Duodenal mucosa (tissue), 2 donors: Measurements from ENCODE around the gene SMARCE1.
A peak's percentile ranks its signal among the peaks of the same experiment; 100 is the strongest.

Experiments
- H3K27ac ChIP-seq: one replicate; pipeline ENCODE4 v1.7.0; 2013; ENCODE audit warnings: low read depth, low read length
- H3K27me3 ChIP-seq, 2 donors: one replicate each; pipeline ENCODE4 v1.7.0; 2013; ENCODE audit warnings: low read length in 2 of 2, control low read depth in 1 of 2; ENCODE audit not compliant: insufficient read depth in 2 of 2, control insufficient read depth in 1 of 2
- H3K36me3 ChIP-seq, 2 donors: one replicate each; pipeline ENCODE4 v1.7.0; 2013; ENCODE audit warnings: low read length in 2 of 2, control low read depth in 1 of 2; ENCODE audit not compliant: insufficient read depth in 2 of 2, control insufficient read depth in 1 of 2
- H3K4me1 ChIP-seq, 2 donors: one replicate each; pipeline ENCODE4 v1.7.0; 2013; ENCODE audit warnings: low read length in 2 of 2, control low read depth in 1 of 2; ENCODE audit not compliant: insufficient read depth in 2 of 2, control insufficient read depth in 1 of 2
- H3K4me3 ChIP-seq, 2 donors: one replicate each; pipeline ENCODE4 v1.7.0; 2013; ENCODE audit warnings: low read length in 2 of 2, low read depth in 1 of 2
- H3K9ac ChIP-seq, 2 donors: one replicate each; pipeline ENCODE4 v1.7.0; 2013; ENCODE audit warnings: low read length in 2 of 2, low read depth in 1 of 2
- H3K9me3 ChIP-seq, 2 donors: one replicate each; pipeline ENCODE4 v1.7.0; 2013; ENCODE audit warnings: low read length in 2 of 2, control low read depth in 1 of 2; ENCODE audit not compliant: control insufficient read depth in 1 of 2

Gene SMARCE1

DNA sequence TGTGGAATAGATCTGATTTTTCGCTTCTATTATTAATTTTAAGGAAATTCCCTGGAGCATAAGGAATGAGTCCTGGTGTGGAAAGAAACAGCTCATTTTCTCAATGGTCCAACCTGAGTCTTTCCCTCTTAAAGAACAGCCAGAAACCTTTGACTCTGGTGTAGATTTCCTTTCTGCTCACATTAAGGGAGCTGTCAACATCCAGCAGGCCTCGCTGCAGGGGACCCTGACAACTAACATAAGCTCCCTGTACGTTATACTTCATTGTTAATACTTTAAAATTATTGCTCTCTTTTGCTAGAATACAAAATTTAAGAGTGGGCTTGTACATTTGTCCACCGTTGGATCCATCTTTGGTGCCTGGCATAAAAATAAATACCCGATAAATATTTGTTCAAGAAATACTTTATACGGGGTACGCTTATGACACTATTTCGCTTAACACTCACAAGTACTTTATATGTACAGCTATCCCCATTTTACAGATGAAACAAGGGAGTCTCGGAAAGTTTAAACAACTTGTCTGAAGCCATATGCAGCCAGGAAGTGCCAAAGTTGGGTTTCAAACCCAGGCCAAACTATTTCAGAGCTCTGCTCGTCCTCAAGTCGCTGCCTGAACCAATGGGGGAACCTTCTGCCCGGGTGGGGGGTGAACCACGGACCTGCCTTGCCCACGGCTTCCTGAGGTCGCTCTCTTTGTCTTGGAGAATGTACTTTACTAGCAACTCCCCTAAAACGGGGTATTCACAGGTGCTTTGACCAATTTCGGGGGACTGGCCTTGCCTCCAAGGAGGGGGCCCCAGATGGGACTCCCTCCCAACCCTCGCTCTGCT is 611 bp downstream of the SMARCE1 start:
- Histone ChIP-seq H3K27me3 (no peaks in the 10 kb centered on the region), H3K4me1 (peaks cover 23% of the 10 kb centered on the region in 2 donors), H3K36me3 (peaks cover 7 to 19% of the 10 kb centered on the region in 2 donors), H3K4me3 (peak overlapping the region; percentile 94 to 99), H3K9me3 (no peaks in the 10 kb centered on the region), H3K9ac (peak overlapping the region; percentile 98 to 99), H3K27ac (peak overlapping the region; percentile 99)

DNA sequence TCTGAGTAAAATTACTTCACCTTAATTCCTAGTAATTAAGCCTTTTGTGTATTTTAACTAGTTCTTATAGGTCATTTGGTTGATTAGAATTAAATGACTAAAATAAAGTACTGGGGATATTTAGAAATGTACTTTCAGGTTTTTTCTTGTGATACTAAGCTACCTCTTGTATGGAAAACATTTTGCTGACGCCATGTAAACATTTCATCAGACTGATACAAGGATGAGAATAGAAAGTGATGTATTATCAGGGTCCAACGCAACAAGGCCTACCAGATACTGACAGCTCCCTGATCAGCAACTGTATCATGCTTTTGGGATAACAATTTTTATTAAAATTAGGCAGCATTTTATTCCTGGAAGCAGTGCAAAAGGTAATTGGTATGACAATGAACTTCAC is 1.7 kb downstream of the SMARCE1 start:
- H3K4me3 ChIP-seq, result no peak overlapping the region
- H3K36me3 ChIP-seq, result peaks cover 18 to 29% of the 10 kb centered on the region in 2 donors
- H3K27me3 ChIP-seq, result no peaks in the 10 kb centered on the region
- peak overlapping the region in 1 of 2 donors; percentile 99 for H3K9ac ChIP-seq
- H3K9me3 ChIP-seq, result no peaks in the 10 kb centered on the region
- H3K4me1 ChIP-seq, result peaks cover 23% of the 10 kb centered on the region in 2 donors
- no peak overlapping the region for H3K27ac ChIP-seq

DNA sequence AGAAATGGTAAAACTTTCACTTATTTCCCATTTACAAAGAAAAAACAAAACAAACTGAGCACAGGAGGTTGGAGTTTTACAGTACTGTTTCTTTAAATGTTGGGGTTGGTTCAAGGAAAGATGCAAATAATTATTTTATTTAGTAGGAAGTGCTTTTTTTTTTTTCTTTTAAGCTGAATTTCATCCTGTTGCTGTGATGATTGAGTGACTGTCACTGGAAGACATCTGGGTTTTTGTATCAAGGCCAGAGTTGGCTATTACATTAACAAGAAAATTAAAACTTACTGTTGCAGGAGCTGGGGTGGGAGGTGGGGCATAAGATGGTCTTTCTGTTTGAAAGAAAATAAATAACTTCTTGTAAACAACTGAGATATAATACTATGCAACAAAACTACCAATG is 2.3 kb downstream of the SMARCE1 start:
- Histone ChIP-seq H3K27me3 (no peaks in the 10 kb centered on the region), H3K36me3 (peaks cover 24 to 36% of the 10 kb centered on the region in 2 donors), H3K9me3 (no peaks in the 10 kb centered on the region), H3K9ac (peak overlapping the region in 1 of 2 donors; percentile 4), H3K27ac (no peak overlapping the region), H3K4me3 (no peak overlapping the region), H3K4me1 (peaks cover 23% of the 10 kb centered on the region in 2 donors)

DNA sequence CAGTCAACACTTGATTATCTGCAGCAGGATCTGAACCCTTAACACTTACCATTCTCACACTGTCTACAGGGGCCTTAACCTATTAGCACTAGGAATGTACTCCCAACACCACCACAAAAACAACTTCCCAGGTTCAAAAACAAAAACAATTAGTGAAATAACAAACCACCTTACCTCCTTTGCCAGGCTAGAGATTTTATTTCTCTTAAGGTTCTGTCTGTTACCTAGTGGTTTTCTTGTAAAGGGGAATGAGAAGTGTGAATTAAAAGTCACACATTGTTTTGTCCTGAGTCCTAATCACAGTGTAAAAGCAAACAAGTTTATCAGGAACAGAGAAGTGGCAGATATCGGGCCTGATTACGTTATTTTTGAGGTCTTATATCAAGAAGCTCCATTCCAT is 9.7 kb downstream of the SMARCE1 start:
- Histone ChIP-seq H3K27ac (no peak overlapping the region), H3K9me3 (no peaks in the 10 kb centered on the region), H3K27me3 (no peaks in the 10 kb centered on the region), H3K4me3 (no peak overlapping the region), H3K9ac (no peak overlapping the region), H3K36me3 (peaks cover 50 to 89% of the 10 kb centered on the region in 2 donors), H3K4me1 (no peaks in the 10 kb centered on the region)

DNA sequence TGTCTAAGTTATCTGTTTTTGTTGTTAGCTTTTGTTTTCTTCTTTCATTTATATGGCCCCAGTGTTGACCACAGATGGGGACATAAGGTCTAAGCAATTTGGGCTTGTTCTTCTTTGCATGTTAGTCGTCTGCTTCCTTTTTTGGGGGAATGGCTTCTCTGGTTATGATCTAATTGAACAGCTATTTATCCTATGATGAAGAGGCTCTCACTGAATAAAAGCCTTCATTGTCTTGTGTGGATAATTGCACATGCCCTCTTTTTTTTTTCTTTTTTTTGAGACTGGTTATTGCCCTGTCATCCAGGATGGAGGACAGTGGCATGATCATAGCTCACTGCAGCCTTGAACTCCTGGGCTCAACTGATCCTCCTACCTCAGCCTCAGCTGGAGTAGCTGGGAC is 13.7 kb downstream of the SMARCE1 start:
- Histone ChIP-seq H3K36me3 (peaks cover 48 to 93% of the 10 kb centered on the region in 2 donors), H3K27me3 (no peaks in the 10 kb centered on the region), H3K4me3 (no peak overlapping the region)

DNA sequence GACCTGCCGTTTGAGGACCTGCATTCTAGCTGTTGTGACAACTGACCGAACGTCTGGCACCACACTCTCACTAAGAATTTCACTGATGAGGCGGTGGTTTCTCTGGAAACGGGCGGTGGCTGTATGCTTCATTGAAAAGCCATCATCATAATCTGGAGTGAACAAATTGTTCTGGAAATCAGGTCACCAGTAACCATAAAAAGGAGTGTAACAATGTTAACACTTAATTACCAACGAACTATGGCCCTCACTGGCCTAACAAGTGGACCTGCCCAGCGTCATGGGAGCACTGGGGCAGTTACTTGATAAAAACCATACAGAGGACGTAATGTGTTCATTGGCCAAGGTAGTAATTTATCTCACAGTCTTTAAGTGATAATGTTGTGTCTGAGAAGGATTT is 15.4 kb downstream of the SMARCE1 start:
- H3K36me3 ChIP-seq, result peaks cover 53 to 97% of the 10 kb centered on the region in 2 donors
- no peaks in the 10 kb centered on the region for H3K27me3 ChIP-seq
- no peak overlapping the region for H3K9ac ChIP-seq
- no peaks in the 10 kb centered on the region for H3K4me1 ChIP-seq
- H3K27ac ChIP-seq, result no peak overlapping the region
- no peak overlapping the region for H3K4me3 ChIP-seq
- no peaks in the 10 kb centered on the region for H3K9me3 ChIP-seq

More for the DNA sequence above, 13.7 kb downstream of the SMARCE1 start:
- no peaks in the 10 kb centered on the region for H3K4me1 ChIP-seq
- no peaks in the 10 kb centered on the region for H3K9me3 ChIP-seq
- no peak overlapping the region for H3K9ac ChIP-seq
- H3K27ac ChIP-seq, result no peak overlapping the region

DNA sequence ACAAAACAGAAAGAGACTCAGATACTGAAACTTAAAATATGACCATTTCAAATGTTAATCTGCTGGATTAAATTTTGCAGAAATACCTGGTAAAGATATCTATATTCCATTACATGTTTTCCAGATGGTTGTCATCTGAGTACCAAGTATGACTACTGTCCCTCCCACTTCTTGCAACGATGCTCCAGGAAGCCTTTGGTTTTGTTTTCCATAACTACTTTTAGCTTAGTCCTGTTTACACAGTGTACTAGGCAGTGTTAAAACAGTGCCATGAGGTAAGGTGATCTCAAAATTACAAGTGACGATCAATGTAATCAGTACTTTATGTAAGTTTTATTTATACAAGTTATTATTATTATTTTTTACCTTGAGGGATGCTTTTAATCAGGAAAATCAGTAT is 17.8 kb downstream of the SMARCE1 start:
- H3K4me1 ChIP-seq, result no peaks in the 10 kb centered on the region
- H3K27ac ChIP-seq, result no peak overlapping the region
- H3K4me3 ChIP-seq, result no peak overlapping the region
- H3K36me3 ChIP-seq, result peaks cover 31 to 76% of the 10 kb centered on the region in 2 donors
- H3K27me3 ChIP-seq, result no peaks in the 10 kb centered on the region
- H3K9me3 ChIP-seq, result no peaks in the 10 kb centered on the region
- no peak overlapping the region for H3K9ac ChIP-seq

DNA sequence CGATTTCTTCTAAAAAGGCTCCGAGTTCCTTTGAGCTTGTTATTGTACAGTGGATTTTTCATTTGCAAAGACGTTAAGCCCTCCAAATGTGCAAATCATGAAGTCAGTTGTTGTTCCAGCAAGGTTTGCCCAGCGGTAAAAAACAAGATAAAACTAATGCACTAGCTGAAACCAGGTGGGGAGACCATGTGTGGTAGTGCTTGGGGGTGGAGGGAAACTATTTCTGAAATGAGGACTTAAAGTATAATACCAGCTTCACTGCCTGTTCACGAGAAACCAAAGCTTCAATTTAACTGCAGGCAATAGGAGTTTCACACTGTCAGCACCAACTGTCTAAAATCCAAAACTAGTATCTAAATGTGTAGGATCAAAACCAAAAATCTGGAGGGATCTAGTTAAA is 22.3 kb downstream of the SMARCE1 start:
- Histone ChIP-seq H3K36me3 (peaks cover 18 to 33% of the 10 kb centered on the region in 2 donors), H3K4me3 (no peak overlapping the region), H3K4me1 (no peaks in the 10 kb centered on the region), H3K9ac (no peak overlapping the region), H3K27me3 (peaks cover 0 to 7% of the 10 kb centered on the region in 2 donors), H3K9me3 (no peaks in the 10 kb centered on the region), H3K27ac (no peak overlapping the region)

DNA sequence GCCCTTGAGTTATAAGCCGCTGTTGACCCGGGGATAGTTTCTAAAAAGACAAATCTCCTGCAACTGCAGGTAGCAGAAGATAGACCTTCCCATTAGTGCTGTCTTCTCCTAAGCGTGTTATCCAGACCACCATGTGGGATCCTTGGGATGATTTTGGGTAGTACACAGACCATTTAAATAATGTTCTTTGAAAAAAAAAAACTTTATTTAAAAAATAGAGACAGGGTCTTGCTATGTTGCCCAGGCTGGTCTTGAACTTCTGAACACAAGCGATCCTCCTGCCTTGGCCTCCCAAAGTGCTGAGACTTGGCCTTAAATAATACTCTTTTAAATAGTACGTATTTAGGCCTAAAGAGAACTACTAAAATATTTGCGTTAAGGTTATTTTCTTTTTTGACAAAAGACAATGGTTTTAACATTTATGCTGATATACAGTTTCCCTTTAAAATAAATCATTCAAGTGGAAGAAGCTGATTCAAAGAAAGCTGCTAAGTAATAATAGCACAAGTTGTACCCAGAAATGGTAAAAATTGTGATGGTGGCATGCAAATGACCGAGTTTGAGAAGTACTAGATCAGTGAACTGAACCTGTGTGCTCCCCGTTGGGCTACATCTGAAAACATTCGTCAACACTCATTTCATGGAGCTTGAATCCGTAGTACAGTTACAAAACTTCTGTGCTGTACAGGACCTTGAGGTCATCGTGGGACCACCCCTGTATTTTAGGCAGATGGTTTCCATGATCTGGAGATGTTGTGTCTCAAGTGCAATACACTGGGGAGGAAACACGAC is 24.0 kb downstream of the SMARCE1 start:
- H3K36me3 ChIP-seq, result peaks cover 5 to 16% of the 10 kb centered on the region in 2 donors
- H3K4me1 ChIP-seq, result peaks cover 7 to 8% of the 10 kb centered on the region in 2 donors
- H3K27ac ChIP-seq, result no peak overlapping the region
- H3K9me3 ChIP-seq, result no peaks in the 10 kb centered on the region
- peaks cover 0 to 7% of the 10 kb centered on the region in 2 donors for H3K27me3 ChIP-seq
- H3K9ac ChIP-seq, result no peak overlapping the region
- no peak overlapping the region for H3K4me3 ChIP-seq

DNA sequence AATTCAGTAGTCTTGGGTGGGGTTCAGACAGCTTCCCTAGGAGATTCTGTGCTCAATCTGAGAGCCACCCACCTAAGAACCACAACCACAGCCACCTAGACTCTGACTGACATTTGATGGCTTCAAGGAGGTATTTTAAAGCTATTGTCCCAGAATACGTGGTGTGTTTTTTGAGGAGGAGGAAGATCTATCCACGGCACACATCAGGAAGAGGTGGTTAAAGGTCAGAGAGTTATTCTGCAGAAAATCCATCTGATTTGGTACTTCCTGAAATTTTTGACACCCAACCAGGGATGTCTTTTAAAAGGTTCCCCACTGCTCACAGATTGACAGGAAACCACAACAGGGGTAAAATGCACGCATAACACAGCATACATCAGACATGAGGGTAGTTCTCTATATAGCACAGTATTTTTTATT is 25.1 kb downstream of the SMARCE1 start:
- no peaks in the 10 kb centered on the region for H3K9me3 ChIP-seq
- H3K36me3 ChIP-seq, result peaks cover 0 to 6% of the 10 kb centered on the region in 2 donors
- no peak overlapping the region for H3K27ac ChIP-seq
- peaks cover 3 to 7% of the 10 kb centered on the region in 2 donors for H3K27me3 ChIP-seq
- no peak overlapping the region for H3K9ac ChIP-seq
- peaks cover 7 to 8% of the 10 kb centered on the region in 2 donors for H3K4me1 ChIP-seq
- H3K4me3 ChIP-seq, result no peak overlapping the region
